HCT116 (cell line): ENCODE measurements around the gene RTN4. TPM values are rescaled to one million over a fixed set of nuclear protein-coding genes. Genes with fewer than 3 reads are reported as not detected.

ENCODE experiments used
- ATAC-seq: fragments of 200-7000 bp; cut with Tn5 transposase; 2 replicates; pipeline ENCODE4 v1.9.1; 2020; ENCODE audit warnings: mild to moderate bottlenecking, moderate library complexity
- BruUV-seq: library from RNA; stranded (reverse); fragments of 400-500 nt; replicated peaks from 2 replicates; lab custom pipeline; 2021; lab: Mats Ljungman, UMichigan
- CTCF ChIA-PET: fragments of 300-600 bp; sonication (Branson Sonifier 250); formaldehyde crosslinking; loops from one replicate; lab custom pipeline; 2021; ENCODE audit warnings: antibody characterized with exemption; lab: Charles Lee
- POLR2A ChIA-PET: fragments of 300-600, 350-600 bp; sonication (Branson Sonifier 250); formaldehyde crosslinking; loops from one replicate; lab custom pipeline; 2021; ENCODE audit warnings: antibody characterized with exemption; lab: Charles Lee
- RAD21 ChIA-PET, 2 experiments: fragments of 300-600 bp; sonication (Branson Sonifier 250); formaldehyde crosslinking; loops; one replicate each; lab custom pipeline; 2023; ENCODE audit warnings: low total read pairs in 2 of 2; ENCODE audit not compliant: uncharacterized antibody in 2 of 2, unreplicated experiment in 2 of 2, low non-redundant PET in 1 of 2; lab: Charles Lee
- DNase-seq: peaks from one replicate; pipeline ENCODE4 v3.0.0-alpha.2; 2010; ENCODE audit warnings: low read depth, low spot score
- H2AFZ ChIP-seq: fragments of 200-600 bp; shearing (Covaris generic), sonication (generic); 2 replicates; pipeline ENCODE4 v1.6.1; 2017; ENCODE audit warnings: low read depth, mixed run types, mixed read lengths, antibody characterized with exemption, low read length; ENCODE audit not compliant: poor library complexity, severe bottlenecking
- H3K27ac ChIP-seq: 2 replicates; pipeline ENCODE4 v1.5.1; 2012; ENCODE audit warnings: low read depth, low read length
- H3K27me3 ChIP-seq: fragments of 200-600 bp; sonication (generic); 2 replicates; pipeline ENCODE4 v1.6.1; 2016; ENCODE audit warnings: mixed run types, low read length, mixed read lengths; ENCODE audit not compliant: insufficient read depth
- H3K36me3 ChIP-seq, 2 experiments: fragments of 200-500 bp in 1 of 2; fragments of 200-600 bp in 1 of 2; sonication (Bioruptor generic) in 1 of 2; sonication (generic) in 1 of 2; 2 replicates each; pipeline versions ENCODE4 v1.5.1 to v1.6.1; 2014 to 2016; ENCODE audit warnings: low read length in 2 of 2, inconsistent platforms in 1 of 2, mixed read lengths in 1 of 2, mixed run types in 1 of 2; ENCODE audit not compliant: insufficient read depth in 2 of 2, control insufficient read depth in 1 of 2
- H3K4me1 ChIP-seq, 2 experiments: fragments of 200-600 bp in 1 of 2; sonication (generic) in 1 of 2; 2 replicates each; pipeline versions ENCODE4 v1.5.1 to v1.6.1; 2012 to 2017; ENCODE audit warnings: low read length in 2 of 2, inconsistent platforms in 1 of 2, mild to moderate bottlenecking in 1 of 2, mixed read lengths in 1 of 2, mixed run types in 1 of 2, moderate library complexity in 1 of 2; ENCODE audit not compliant: insufficient read depth in 2 of 2, control insufficient read depth in 1 of 2
- H3K4me2 ChIP-seq: fragments of 200-600 bp; sonication (generic); 2 replicates; pipeline ENCODE4 v1.6.1; 2017; ENCODE audit warnings: mixed run types, low read length, mixed read lengths
- H3K4me3 ChIP-seq, 2 experiments: fragments of 200-600 bp in 1 of 2; sonication (generic) in 1 of 2; replicated peaks in 1 of 2; 2 replicates each; pipeline ENCODE4 v1.5.1; 2011 to 2016; ENCODE audit warnings: low read length in 2 of 2, control low read depth in 1 of 2, low read depth in 1 of 2, mild to moderate bottlenecking in 1 of 2, mixed read lengths in 1 of 2, mixed run types in 1 of 2
- H3K79me2 ChIP-seq: fragments of 200-600 bp; sonication (generic); 2 replicates; pipeline ENCODE4 v1.6.1; 2017; ENCODE audit warnings: mild to moderate bottlenecking, mixed run types, low read length, moderate library complexity, mixed read lengths; ENCODE audit not compliant: insufficient read depth
- H3K9ac ChIP-seq: fragments of 200-600 bp; sonication (generic); 2 replicates; pipeline ENCODE4 v1.6.1; 2016; ENCODE audit warnings: low read length, mixed read lengths
- H3K9me2 ChIP-seq: fragments of 200-600 bp; sonication (generic), shearing (Covaris generic); 2 replicates; pipeline ENCODE4 v1.6.1; 2017; ENCODE audit warnings: mixed run types, mild to moderate bottlenecking, moderate library complexity; ENCODE audit not compliant: insufficient read depth
- H3K9me3 ChIP-seq, 2 experiments: fragments of 200-500 bp in 1 of 2; fragments of 200-600 bp in 1 of 2; sonication (Bioruptor generic) in 1 of 2; sonication (generic) in 1 of 2; 2 replicates each; pipeline ENCODE4 v1.6.1; 2014 to 2017; ENCODE audit warnings: low read length in 2 of 2, mixed read lengths in 2 of 2, inconsistent platforms in 1 of 2, low read depth in 1 of 2, mild to moderate bottlenecking in 1 of 2, mixed run types in 1 of 2, moderate library complexity in 1 of 2; ENCODE audit not compliant: control insufficient read depth in 1 of 2, insufficient read depth in 1 of 2
- H4K20me1 ChIP-seq: fragments of 200-600 bp; sonication (generic), shearing (Covaris generic); 2 replicates; pipeline ENCODE4 v1.6.1; 2017; ENCODE audit warnings: mixed run types, mild to moderate bottlenecking, moderate library complexity; ENCODE audit not compliant: insufficient read depth
- CBX3 ChIP-seq: IDR thresholded peaks from 2 replicates; pipeline ENCODE4 v1.6.1; 2012; ENCODE audit warnings: low read depth
- CEBPB ChIP-seq: IDR thresholded peaks from 2 replicates; pipeline ENCODE4 v1.6.1; 2012; ENCODE audit warnings: low read depth
- EZH2 ChIP-seq: fragments of 200-600 bp; sonication (generic); IDR thresholded peaks from 2 replicates; pipeline ENCODE4 v1.6.1; 2017; ENCODE audit warnings: antibody characterized with exemption, mixed run types
- JUND ChIP-seq: IDR thresholded peaks from 2 replicates; pipeline ENCODE4 v1.6.1; 2012
- POLR2AphosphoS5 ChIP-seq: IDR thresholded peaks from 2 replicates; pipeline ENCODE4 v1.6.1; 2011; ENCODE audit warnings: mild to moderate bottlenecking, low read depth, low read length, moderate library complexity
- RAD21 ChIP-seq: IDR thresholded peaks from 2 replicates; pipeline ENCODE4 v1.6.1; 2012; ENCODE audit warnings: low read depth, mild to moderate bottlenecking
- SIN3A ChIP-seq: IDR thresholded peaks from 2 replicates; pipeline ENCODE4 v1.6.1; 2012; ENCODE audit warnings: low read depth
- SP1 ChIP-seq: IDR thresholded peaks from 2 replicates; pipeline ENCODE4 v1.6.1; 2012; ENCODE audit warnings: low read depth
- YY1 ChIP-seq: IDR thresholded peaks from 2 replicates; pipeline ENCODE4 v1.6.1; 2011; ENCODE audit warnings: low read length, low read depth, moderate library complexity, mild to moderate bottlenecking; ENCODE audit not compliant: insufficient replicate concordance; ENCODE audit errors: extremely low read depth
- ZNF274 ChIP-seq: fragments of 200-500 bp; sonication (Bioruptor generic); IDR thresholded peaks from 2 replicates; pipeline ENCODE4 v1.6.1; 2014; ENCODE audit warnings: mild to moderate bottlenecking, low read depth, low read length, inconsistent platforms
- intact Hi-C: fragments of 100-400 bp; cut with micrococcal nuclease; formaldehyde crosslinking; loops from 2 replicates; pipeline ENCODE4 v1.10.0; 2022
- total RNA-seq: library from RNA; stranded (reverse); gene quantifications from one replicate; pipeline ENCODE4 v1.2.1, GENCODE V29; 2021; ENCODE audit not compliant: unreplicated experiment
- TF ChIP-seq, protein P1 (sequence below): IDR thresholded peaks from 2 replicates; pipeline ENCODE4 v1.6.1; 2012; ENCODE audit warnings: low read depth
- TF ChIP-seq, protein P2 (sequence below): IDR thresholded peaks from 2 replicates; pipeline ENCODE4 v1.6.1; 2012
- TF ChIP-seq, protein P3 (sequence below): IDR thresholded peaks from 2 replicates; pipeline ENCODE4 v1.6.1; 2011; ENCODE audit warnings: mild to moderate bottlenecking, low read length, moderate library complexity; ENCODE audit not compliant: insufficient replicate concordance; ENCODE audit errors: extremely low read depth

The RTN4 gene
- total RNA-seq, 1 experiment from 2014 or later = 221 TPM

- H3K27ac ChIP-seq = no peak overlapping the region
- H4K20me1 ChIP-seq = peaks cover 6% of the 10 kb centered on the region; the same call in 1 of the 2 replicates
- intact Hi-C loops = no loop called here
- no peak overlapping the region for H3K9ac ChIP-seq
- H3K9me2 ChIP-seq = no peaks in the 10 kb centered on the region
- H3K79me2 ChIP-seq = peaks cover 11% of the 10 kb centered on the region
- TF ChIP-seq ZNF274 (no peak), YY1 (no peak)
- RAD21 ChIA-PET = no interaction called here
- ATAC-seq = no peak
- no peak overlapping the region for H2AFZ ChIP-seq
- CTCF ChIA-PET = no interaction called here
- no peak overlapping the region for H3K4me3 ChIP-seq
- BruUV-seq = no TSS peak
- H3K4me2 ChIP-seq = no peak overlapping the region
- peaks cover 0 to 5% of the 10 kb centered on the region in 2 experiments; a peak in 1 of 4 replicates for H3K4me1 ChIP-seq
- H3K27me3 ChIP-seq = no peaks in the 10 kb centered on the region
- no peaks in the 10 kb centered on the region for H3K9me3 ChIP-seq
- no peak for DNase-seq
- H3K36me3 ChIP-seq = peaks cover 4 to 27% of the 10 kb centered on the region in 2 experiments; a peak in 2 of 4 replicates
- POLR2A ChIA-PET = no interaction called here
Measured at GRCh38 chr2:54968561-54969218, 81.6 kb downstream of the RTN4 start.

- Histone ChIP-seq H4K20me1 (peaks cover 6% of the 10 kb centered on the region; the same call in 1 of the 2 replicates), H3K27me3 (no peaks in the 10 kb centered on the region), H3K9me3 (no peaks in the 10 kb centered on the region), H3K27ac (no peak overlapping the region), H2AFZ (no peak overlapping the region), H3K9ac (no peak overlapping the region), H3K4me1 (peaks cover 0 to 5% of the 10 kb centered on the region in 2 experiments; a peak in 1 of 4 replicates), H3K9me2 (no peaks in the 10 kb centered on the region), H3K4me3 (no peak overlapping the region), H3K4me2 (no peak overlapping the region), H3K79me2 (0 out of 2 replicates have a peak, but pooled peaks cover 3% of the 10 kb centered on the region), H3K36me3 (peaks cover 4 to 21% of the 10 kb centered on the region in 2 experiments; a peak in 2 of 4 replicates)
- intact Hi-C loops = no loop called here
- ChIA-PET POLR2A (no interaction called here), RAD21 (no interaction called here), CTCF (no interaction called here)
- BruUV-seq = no TSS peak
- DNase-seq (no peak), ATAC-seq (0 out of 2 replicates have a peak, but pooled peaks have one; percentile 13)
- TF ChIP-seq SIN3A = no peak
- no peak for TF ChIP-seq EZH2
- TF ChIP-seq RAD21 = no peak
- TF ChIP-seq JUND = no peak
- TF ChIP-seq, protein P1, sequence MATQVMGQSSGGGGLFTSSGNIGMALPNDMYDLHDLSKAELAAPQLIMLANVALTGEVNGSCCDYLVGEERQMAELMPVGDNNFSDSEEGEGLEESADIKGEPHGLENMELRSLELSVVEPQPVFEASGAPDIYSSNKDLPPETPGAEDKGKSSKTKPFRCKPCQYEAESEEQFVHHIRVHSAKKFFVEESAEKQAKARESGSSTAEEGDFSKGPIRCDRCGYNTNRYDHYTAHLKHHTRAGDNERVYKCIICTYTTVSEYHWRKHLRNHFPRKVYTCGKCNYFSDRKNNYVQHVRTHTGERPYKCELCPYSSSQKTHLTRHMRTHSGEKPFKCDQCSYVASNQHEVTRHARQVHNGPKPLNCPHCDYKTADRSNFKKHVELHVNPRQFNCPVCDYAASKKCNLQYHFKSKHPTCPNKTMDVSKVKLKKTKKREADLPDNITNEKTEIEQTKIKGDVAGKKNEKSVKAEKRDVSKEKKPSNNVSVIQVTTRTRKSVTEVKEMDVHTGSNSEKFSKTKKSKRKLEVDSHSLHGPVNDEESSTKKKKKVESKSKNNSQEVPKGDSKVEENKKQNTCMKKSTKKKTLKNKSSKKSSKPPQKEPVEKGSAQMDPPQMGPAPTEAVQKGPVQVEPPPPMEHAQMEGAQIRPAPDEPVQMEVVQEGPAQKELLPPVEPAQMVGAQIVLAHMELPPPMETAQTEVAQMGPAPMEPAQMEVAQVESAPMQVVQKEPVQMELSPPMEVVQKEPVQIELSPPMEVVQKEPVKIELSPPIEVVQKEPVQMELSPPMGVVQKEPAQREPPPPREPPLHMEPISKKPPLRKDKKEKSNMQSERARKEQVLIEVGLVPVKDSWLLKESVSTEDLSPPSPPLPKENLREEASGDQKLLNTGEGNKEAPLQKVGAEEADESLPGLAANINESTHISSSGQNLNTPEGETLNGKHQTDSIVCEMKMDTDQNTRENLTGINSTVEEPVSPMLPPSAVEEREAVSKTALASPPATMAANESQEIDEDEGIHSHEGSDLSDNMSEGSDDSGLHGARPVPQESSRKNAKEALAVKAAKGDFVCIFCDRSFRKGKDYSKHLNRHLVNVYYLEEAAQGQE = no peak
- TF ChIP-seq CEBPB = no peak
- no peak for TF ChIP-seq SP1
- TF ChIP-seq, protein P2, sequence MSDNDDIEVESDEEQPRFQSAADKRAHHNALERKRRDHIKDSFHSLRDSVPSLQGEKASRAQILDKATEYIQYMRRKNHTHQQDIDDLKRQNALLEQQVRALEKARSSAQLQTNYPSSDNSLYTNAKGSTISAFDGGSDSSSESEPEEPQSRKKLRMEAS = no peak
- TF ChIP-seq POLR2AphosphoS5 = no peak
- TF ChIP-seq, protein P3, sequence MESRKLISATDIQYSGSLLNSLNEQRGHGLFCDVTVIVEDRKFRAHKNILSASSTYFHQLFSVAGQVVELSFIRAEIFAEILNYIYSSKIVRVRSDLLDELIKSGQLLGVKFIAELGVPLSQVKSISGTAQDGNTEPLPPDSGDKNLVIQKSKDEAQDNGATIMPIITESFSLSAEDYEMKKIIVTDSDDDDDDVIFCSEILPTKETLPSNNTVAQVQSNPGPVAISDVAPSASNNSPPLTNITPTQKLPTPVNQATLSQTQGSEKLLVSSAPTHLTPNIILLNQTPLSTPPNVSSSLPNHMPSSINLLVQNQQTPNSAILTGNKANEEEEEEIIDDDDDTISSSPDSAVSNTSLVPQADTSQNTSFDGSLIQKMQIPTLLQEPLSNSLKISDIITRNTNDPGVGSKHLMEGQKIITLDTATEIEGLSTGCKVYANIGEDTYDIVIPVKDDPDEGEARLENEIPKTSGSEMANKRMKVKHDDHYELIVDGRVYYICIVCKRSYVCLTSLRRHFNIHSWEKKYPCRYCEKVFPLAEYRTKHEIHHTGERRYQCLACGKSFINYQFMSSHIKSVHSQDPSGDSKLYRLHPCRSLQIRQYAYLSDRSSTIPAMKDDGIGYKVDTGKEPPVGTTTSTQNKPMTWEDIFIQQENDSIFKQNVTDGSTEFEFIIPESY = no peak
- no peak for TF ChIP-seq CBX3
Measured at GRCh38 chr2:54967759-54968365, 82.4 kb downstream of the RTN4 start.
